HG02943 (cell line): Measurements from ENCODE around the gene ATOX1.
"Not testable (repeated sequence)": the region's sequence is repeated elsewhere in the genome, so short reads cannot be mapped to it uniquely, and the experiment has no call there.

Experiments
- ATAC-seq: cut with Tn5 transposase; IDR thresholded peaks from one replicate; pipeline ENCODE4 v1.9.1; 2021; ENCODE audit warnings: mild to moderate bottlenecking, low read depth, moderate library complexity; ENCODE audit not compliant: unreplicated experiment

Gene ATOX1

DNA sequence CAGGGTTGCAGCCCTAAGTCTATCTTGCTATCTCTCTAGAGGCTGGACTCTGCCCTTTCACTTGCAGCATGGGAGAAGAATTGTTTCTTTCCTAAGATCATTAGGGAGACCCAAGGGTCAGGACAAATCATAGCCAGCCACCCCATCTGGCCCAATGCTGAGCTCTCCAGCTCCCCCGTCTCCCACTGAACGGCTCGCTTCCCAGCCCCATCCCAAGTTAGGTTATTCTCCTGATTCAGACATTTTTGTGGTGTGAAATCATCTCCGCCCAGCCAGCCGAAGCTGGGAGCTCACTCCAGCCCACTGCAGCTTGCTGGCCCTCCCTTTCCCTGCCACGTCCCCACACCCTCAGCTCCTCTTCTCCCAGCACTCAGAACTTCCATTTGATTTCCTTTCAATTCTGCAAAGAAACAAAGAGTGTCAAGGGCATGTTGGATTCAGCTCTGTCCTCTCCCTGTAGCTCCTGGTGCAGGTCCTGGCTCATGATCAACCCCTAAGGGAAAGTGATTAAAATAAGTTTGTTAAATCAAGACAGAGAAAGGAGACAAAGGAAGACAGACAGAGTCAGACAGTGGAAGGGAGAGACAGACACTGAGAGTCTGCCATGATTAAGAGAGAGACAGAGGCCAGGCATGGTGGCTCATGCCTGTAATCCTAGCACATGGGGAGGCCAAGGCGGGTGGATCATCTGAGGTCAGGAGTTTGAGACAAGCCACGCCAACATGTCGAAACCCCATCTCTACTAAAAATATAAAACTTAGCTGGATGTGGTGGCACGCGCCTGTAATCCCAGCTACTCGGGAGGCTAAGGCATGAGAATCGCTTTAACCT lies 59.1 kb downstream of the ATOX1 start:
- no peak for ATAC-seq

DNA sequence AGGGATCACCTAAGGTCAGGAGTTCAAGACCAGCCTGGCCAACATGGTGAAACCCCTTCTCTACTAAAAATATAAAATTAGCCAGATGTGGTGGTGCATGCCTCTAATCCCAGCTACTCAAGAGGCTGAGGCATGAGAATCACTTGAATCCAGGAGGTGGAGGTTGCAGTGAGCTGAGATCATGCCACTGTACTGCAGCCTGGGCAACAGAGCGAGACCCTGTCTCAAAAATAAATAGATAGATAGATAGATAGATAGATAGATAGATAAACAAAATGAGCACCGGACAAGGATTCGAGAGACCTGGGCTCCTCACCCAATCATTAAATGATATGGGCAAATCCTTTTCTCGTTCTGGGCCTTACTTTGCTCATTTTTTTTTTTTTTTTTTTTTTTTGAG lies 60.4 kb downstream of the ATOX1 start:
- ATAC-seq: not testable (repeated sequence)

DNA sequence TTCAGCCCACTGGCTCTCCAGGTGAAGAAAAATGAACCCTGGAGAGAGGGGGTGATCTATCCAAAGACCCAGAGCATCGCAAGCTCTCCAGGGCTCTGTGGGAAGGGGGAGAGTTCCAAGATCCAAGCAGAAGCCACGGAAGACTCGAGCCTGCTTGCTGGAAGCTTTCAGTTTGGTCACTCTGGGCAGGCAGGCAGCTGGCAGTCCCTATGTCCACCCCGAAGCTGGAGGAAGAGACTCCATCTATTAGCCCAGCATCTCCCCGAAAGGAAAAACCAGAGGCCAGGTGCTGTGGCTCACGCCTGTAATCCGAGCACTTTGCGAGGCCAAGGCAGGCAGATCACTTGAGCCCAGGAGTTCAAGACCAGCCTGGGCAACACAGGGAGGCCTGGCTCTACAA lies 61.0 kb downstream of the ATOX1 start:
- no peak for ATAC-seq

DNA sequence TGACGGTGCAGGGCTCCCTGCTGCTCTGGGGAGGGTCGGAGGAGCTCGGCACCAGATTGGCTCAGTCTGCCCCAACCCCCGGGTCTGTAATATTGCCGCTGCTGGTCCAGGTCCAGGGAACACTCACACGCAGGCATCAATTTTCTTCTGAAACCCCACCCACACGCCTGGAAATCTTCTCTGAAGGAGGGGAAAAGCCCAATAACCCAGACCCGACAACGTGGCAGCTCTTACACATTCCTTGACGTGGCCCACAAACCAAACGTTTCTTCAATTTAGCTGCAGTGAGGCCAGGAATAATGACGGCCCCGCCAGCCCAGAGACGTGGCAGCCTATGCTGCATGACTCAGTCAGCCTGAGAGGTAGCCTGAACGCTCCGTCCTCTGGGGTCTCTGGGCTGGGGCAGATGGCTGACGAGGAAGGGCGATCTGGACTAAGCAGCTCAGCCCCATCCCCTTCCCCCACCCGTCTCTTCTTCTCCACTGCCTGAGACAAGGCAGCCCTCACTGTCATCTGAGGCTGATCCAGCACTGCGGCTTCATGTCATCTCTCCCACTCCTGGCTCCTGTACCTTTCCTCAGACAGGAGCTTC lies 61.9 kb downstream of the ATOX1 start:
- no peak for ATAC-seq

DNA sequence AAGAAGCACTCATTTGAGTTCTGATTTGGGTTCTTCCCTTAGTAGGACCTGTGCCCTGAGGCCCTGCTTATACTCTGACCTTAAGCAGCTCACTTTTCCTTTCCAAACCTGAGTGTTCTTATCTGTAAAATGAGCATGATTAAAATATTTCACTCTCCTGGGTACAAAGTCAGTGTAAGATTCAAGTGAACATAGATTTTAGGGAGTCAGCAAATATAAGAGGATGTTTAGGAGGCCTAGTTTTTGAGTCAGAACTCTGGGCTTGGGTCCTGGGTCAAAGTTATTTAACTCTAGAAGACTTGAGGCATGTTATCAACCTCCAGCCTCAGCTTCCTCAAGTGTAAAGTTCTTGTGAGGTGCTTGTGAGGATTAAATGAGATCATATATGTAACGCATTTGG lies 63.0 kb downstream of the ATOX1 start:
- ATAC-seq: no peak

DNA sequence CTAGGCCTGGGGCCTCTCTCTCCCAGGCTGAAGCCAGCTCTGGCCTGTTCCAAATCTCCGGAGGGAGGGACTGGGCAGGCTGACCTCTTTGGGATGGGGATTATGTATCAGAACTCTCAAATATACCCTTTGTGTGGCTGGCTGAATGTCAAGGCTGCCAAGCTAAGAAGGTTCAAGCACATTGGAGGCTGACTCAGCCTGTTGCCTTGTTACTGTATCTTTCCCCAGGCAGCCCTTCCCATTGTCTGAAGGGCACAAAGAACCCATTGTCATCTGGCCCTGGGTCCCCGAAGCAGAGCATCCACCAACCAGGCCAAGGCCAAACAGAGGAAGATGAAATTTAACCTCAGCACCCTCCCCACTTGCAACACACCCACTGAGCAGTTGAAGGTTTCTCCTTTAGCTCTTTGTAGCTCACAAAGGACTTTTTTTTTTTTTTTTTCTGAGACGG lies 64.4 kb downstream of the ATOX1 start:
- ATAC-seq: no peak
